ENCODE data around the gene KRTAP10-1. TPM values are rescaled to one million over a fixed set of nuclear protein-coding genes. Genes with fewer than 3 reads are reported as not detected.
"Not testable (repeated sequence)": the region's sequence is repeated elsewhere in the genome, so short reads cannot be mapped to it uniquely, and the experiment has no call there.

KRTAP10-1 gene
- total RNA-seq, 1 experiment from 2014 or later, result not detected

GRCh38 chr21:44573630-44574456, 33.8 kb upstream of the KRTAP10-1 start, which contains the start of gene KRTAP10-4:
Gene KRTAP10-4, plus strand, starts transcription at chr21:44573729. Its CDS starts 30 bp downstream, at chr21:44573759.
- not testable (repeated sequence) for H3K36me3 ChIP-seq, H3K27me3 ChIP-seq, H3K4me3 ChIP-seq
- DNase-seq, result peak; percentile 50
- H3K9me3 ChIP-seq, result peaks cover 28% of the 10 kb centered on the region

DNA sequence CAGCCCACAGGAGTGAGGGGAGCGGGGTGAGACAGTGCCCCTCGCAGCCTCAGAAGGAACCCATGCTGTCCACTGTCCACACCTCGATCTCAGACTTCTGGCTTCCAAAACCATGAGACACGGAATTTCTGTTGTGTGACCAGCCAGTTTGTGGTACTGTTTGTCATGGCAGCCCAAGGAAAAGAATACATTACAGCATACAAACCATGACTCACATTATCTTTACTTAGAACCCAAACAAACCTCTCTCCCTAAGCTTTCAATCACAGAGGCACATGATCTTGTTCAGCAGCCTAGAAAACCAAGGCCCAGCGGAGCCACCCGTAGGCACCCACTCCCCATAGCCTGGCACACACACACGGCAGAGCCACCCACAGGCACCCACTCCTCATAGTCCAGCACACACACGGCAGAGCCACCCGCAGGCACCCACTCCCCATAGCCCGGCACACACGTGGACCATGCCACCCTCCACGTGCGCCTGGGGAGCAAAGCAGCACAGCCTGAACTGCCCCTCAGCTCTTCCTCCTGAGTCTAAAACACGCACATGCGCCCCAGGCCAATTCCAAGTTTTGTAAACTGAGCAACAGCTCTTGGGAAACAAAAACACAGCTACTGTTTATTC, 33.1 kb upstream of the KRTAP10-1 start:
- Histone ChIP-seq H3K9me3 (peaks cover 25% of the 10 kb centered on the region), H3K36me3 (no peaks in the 10 kb centered on the region), H3K4me3 (no peak overlapping the region), H3K27me3 (no peaks in the 10 kb centered on the region)
- no peak for DNase-seq

DNA sequence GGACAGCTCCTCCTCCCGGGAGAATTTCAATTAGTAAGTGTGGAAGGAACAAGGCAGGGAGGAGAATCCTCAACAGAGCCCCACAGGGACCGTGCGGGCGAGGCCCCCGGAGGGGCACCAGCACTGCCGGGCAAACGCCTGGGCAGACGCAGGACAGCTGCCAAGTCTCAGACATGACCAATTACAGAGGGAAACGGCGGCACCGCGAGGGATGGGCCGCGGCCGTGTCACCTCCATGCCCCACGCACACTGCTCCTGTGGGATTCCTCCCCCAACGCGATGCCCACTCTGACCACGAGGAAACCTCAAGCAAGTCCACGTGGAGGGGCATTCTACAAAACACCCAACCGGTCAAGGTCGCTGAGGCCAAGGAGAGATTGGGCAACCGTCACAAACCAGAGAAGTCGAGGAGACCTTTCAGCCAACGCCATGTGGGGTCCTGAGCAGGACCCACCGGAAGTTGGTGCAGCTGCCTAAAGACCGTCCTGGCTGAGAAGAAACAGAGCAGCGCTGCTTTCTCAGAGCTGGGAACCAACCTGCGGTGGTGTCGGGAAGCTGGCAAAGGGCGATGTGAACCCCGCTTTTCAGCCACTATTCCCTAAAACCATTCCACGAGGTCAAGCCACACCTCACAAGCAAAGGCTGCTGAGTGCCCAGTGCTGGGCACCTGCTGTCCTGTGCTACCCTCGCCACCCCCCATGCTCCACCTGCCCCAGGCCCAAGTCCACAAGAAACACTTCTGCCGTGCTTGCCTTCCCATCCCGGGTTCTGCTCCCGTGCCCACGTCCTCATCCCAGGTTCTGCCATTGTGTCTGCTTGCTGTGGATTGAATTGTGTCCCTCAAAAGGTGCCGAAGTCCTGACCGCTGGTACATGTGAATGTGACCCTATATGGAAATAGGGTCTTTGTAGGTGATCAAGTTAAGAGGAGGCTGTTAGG, 32.1 kb upstream of the KRTAP10-1 start:
- Histone ChIP-seq H3K9me3 (peaks cover 20% of the 10 kb centered on the region), H3K4me3 (no peak overlapping the region), H3K27me3 (no peaks in the 10 kb centered on the region; the same call in 1 of the 2 replicates)

DNA sequence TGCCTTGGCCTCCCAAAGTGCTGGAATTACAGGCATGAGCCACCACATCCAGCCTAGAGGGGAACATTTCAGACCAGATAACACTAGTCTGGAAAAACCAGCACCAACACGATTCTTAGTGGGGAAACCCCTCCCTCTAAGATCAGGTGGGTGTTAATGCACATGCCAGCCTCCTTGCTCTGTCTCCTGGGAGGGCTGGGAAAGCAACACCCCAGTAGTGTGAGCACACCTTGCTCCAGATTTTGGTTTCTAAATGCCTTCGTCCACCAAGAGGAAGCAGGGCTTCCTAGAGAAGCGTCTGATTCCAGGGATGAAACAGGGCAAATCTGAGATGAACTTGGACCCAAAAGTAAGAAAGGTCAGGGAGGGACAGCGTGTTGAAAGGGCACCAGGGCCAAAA, 31.3 kb upstream of the KRTAP10-1 start:
- Histone ChIP-seq H3K4me3 (no peak overlapping the region), H3K36me3 (no peaks in the 10 kb centered on the region), H3K9me3 (peaks cover 15% of the 10 kb centered on the region), H3K27me3 (no peaks in the 10 kb centered on the region; the same call in 1 of the 2 replicates)
- DNase-seq, result no peak

More for the DNA sequence above, 32.1 kb upstream of the KRTAP10-1 start:
- DNase-seq, result no peak
- no peaks in the 10 kb centered on the region for H3K36me3 ChIP-seq

GRCh38 chr21:44569861-44570517, 30.0 kb upstream of the KRTAP10-1 start:
- no peaks in the 10 kb centered on the region; the same call in 1 of the 2 replicates for H3K27me3 ChIP-seq

GRCh38 chr21:44568667-44569556, 28.9 kb upstream of the KRTAP10-1 start:
- DNase-seq, result no peak
- Histone ChIP-seq H3K27me3 (peaks cover 3% of the 10 kb centered on the region), H3K9me3 (peaks cover 15% of the 10 kb centered on the region), H3K36me3 (no peaks in the 10 kb centered on the region), H3K4me3 (no peak overlapping the region)

More at GRCh38 chr21:44569861-44570517, 30.0 kb upstream of the KRTAP10-1 start:
- no peak for DNase-seq
- peaks cover 13% of the 10 kb centered on the region for H3K9me3 ChIP-seq
- H3K36me3 ChIP-seq, result no peaks in the 10 kb centered on the region
- H3K4me3 ChIP-seq, result no peak overlapping the region

DNA sequence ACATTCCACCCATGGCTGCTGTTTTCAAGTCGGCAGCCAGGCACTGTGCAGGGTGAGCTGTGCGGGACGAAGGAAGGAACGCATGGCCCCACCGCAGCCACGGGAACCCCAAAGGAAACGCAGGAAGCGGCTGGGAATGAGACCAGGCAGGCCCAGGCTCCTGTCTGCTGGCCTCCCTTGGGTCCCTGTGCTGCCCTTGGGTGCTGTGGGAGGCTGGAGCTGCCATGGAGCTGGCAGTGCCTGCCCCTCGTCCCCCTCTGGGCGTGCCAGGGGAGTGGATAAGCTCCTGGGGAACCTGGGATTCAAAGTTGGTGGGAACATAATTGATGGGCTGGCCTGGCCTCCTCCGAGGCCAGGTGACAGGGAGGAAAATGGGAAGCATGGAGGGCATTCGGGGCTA, 28.3 kb upstream of the KRTAP10-1 start:
- peaks cover 3% of the 10 kb centered on the region for H3K27me3 ChIP-seq
- no peak overlapping the region for H3K4me3 ChIP-seq
- H3K9me3 ChIP-seq, result peaks cover 17% of the 10 kb centered on the region
- no peaks in the 10 kb centered on the region for H3K36me3 ChIP-seq
- no peak for DNase-seq

- Histone ChIP-seq H3K36me3 (no peaks in the 10 kb centered on the region), H3K4me3 (no peak overlapping the region), H3K27me3 (peaks cover 3% of the 10 kb centered on the region), H3K9me3 (peaks cover 17% of the 10 kb centered on the region)
- no peak for DNase-seq
Observed at GRCh38 chr21:44567481-44568171, 27.6 kb upstream of the KRTAP10-1 start.

DNA sequence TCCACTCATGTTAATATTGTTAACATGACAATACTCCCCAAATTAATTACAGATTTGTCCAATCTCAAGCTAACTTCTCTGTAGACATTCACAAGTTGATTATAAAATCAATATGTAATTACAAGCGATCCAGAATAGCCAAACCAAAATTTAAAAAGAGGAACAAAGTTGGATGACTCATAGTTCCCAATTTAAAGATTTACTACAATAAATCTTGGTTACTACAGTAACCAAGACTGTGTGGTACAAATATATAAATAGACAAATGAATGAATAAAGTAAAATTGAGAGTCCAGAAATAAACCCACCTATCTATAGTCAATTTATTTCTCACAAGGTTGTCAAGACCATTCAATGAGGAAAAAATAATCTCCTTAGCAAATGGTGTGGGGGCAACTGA, 26.4 kb upstream of the KRTAP10-1 start:
- peaks cover 17% of the 10 kb centered on the region for H3K9me3 ChIP-seq
- DNase-seq, result no peak
- no peaks in the 10 kb centered on the region for H3K36me3 ChIP-seq
- H3K27me3 ChIP-seq, result peaks cover 7% of the 10 kb centered on the region
- no peak overlapping the region for H3K4me3 ChIP-seq

DNA sequence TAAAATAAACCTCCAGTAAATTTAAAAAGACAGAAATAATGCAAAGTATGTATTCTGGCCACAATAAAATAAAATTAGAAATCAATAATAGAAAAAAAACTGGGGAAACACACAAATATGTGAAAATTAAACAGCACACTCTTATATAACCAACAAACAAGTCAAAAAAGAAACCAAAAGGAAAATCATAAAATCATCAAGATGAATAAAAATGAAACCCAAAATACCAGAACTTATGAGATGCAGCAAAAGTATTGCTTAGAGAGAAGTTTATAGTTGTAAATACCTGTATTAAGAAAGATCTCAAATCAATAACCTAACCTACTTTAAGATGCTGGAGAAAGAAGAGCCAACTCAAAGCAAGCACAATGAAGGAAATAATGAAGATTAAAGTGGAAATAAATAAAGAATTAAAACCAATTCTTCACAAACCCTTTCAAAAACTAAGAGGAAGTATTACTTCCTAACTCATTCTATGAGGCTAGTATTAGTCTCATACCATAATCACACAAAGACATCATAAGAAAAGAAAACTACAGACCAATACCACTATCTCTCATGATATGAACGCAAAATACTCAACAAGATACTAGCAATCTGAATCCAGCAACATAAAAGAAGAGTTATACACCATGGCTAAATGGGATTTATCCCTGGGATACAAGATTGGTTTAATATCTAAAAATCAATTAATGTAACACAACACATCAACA, 25.0 kb upstream of the KRTAP10-1 start:
- Histone ChIP-seq H3K36me3 (no peaks in the 10 kb centered on the region), H3K27me3 (peaks cover 7% of the 10 kb centered on the region)

DNA sequence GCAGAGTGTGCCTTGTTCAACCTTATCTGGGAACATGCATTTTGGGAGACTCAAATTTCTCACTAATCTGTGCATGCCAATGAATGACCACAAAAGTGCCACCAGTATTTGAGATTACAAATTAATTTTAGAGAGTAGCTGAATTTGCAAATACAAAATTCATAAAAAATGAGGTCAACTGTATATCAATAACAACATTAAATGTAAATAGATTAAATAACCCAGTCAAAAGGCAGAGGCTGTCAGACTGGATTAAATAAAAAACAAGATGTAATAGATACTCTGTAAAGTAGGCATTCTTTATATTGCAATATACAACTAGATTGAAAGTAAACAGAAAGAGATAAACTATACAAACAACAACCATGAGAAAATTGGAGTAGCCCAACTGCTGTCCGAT, 24.1 kb upstream of the KRTAP10-1 start:
- peaks cover 7% of the 10 kb centered on the region for H3K27me3 ChIP-seq
- H3K36me3 ChIP-seq, result no peaks in the 10 kb centered on the region
- peaks cover 7% of the 10 kb centered on the region for H3K9me3 ChIP-seq
- DNase-seq, result no peak
- no peak overlapping the region for H3K4me3 ChIP-seq

More for the DNA sequence above, 25.0 kb upstream of the KRTAP10-1 start:
- H3K4me3 ChIP-seq, result no peak overlapping the region
- H3K9me3 ChIP-seq, result peaks cover 7% of the 10 kb centered on the region
- DNase-seq, result no peak

- no peak within 1 kb of the TSS for H3K4me3 ChIP-seq
- no peaks in the 10 kb centered on the region for H3K36me3 ChIP-seq
- peaks cover 4% of the 10 kb centered on the region for H3K27me3 ChIP-seq
- no peak for DNase-seq
- H3K9me3 ChIP-seq, result peaks cover 4% of the 10 kb centered on the region; the same call in 1 of the 2 replicates
Observed at GRCh38 chr21:44558695-44559094, 18.7 kb upstream of the KRTAP10-1 start, which contains the start of gene KRTAP10-3. Gene KRTAP10-3, minus strand, starts transcription at chr21:44558795. Its CDS starts 80 bp downstream, at chr21:44558715.

- not testable (repeated sequence) for H3K4me3 ChIP-seq
Observed at GRCh38 chr21:44558329-44558675, 18.3 kb upstream of the KRTAP10-1 start.

More at GRCh38 chr21:44558329-44558675, 18.3 kb upstream of the KRTAP10-1 start:
- DNase-seq, H3K36me3 ChIP-seq, H3K27me3 ChIP-seq, H3K9me3 ChIP-seq: not testable (repeated sequence)

Data from MG63 (cell line).